GM18517 (cell line): Measurements from ENCODE around the gene PHLDB2.

ENCODE experiments used
- ATAC-seq: cut with Tn5 transposase; IDR thresholded peaks from one replicate; pipeline ENCODE4 v1.9.1; 2021; ENCODE audit warnings: mild to moderate bottlenecking, moderate library complexity; ENCODE audit not compliant: unreplicated experiment

Gene PHLDB2

GRCh38 chr3:111919370-111920065 lies 60.5 kb downstream of the PHLDB2 start:
- ATAC-seq, result no peak

- no peak for ATAC-seq
Observed at GRCh38 chr3:111921181-111921580, 62.1 kb downstream of the PHLDB2 start.

GRCh38 chr3:111923095-111923771 lies 64.2 kb downstream of the PHLDB2 start:
- ATAC-seq, result no peak

- no peak for ATAC-seq
Observed at GRCh38 chr3:111923806-111924205, 64.7 kb downstream of the PHLDB2 start.

GRCh38 chr3:111924283-111924682 lies 65.2 kb downstream of the PHLDB2 start:
- ATAC-seq, result no peak

- no peak for ATAC-seq
Observed at GRCh38 chr3:111926266-111926676, 67.2 kb downstream of the PHLDB2 start.

GRCh38 chr3:111928613-111929012 lies 69.5 kb downstream of the PHLDB2 start:
- no peak for ATAC-seq

- no peak for ATAC-seq
Observed at GRCh38 chr3:111929484-111929883, 70.4 kb downstream of the PHLDB2 start.

GRCh38 chr3:111932946-111933345 lies 73.9 kb downstream of the PHLDB2 start:
- no peak for ATAC-seq

GRCh38 chr3:111936191-111936841 lies 77.3 kb downstream of the PHLDB2 start:
- ATAC-seq, result no peak

GRCh38 chr3:111936967-111937366 lies 77.9 kb downstream of the PHLDB2 start:
- no peak for ATAC-seq

- no peak for ATAC-seq
Observed at GRCh38 chr3:111937871-111938270, 78.8 kb downstream of the PHLDB2 start.

GRCh38 chr3:111939873-111940272 lies 80.8 kb downstream of the PHLDB2 start:
- no peak for ATAC-seq

- ATAC-seq, result no peak
Observed at GRCh38 chr3:111943533-111943932, 84.5 kb downstream of the PHLDB2 start.

GRCh38 chr3:111944372-111944771 lies 85.3 kb downstream of the PHLDB2 start:
- ATAC-seq, result no peak

- ATAC-seq, result no peak
Observed at GRCh38 chr3:111947231-111947630, 88.2 kb downstream of the PHLDB2 start.

GRCh38 chr3:111948786-111949185 lies 89.7 kb downstream of the PHLDB2 start:
- no peak for ATAC-seq

GRCh38 chr3:111949712-111950111 lies 90.6 kb downstream of the PHLDB2 start:
- ATAC-seq, result no peak

GRCh38 chr3:111951032-111951431 lies 92.0 kb downstream of the PHLDB2 start:
- no peak for ATAC-seq

- ATAC-seq, result no peak
Observed at GRCh38 chr3:111952086-111952485, 93.0 kb downstream of the PHLDB2 start.

- ATAC-seq, result no peak
Observed at GRCh38 chr3:111952866-111953450, 93.9 kb downstream of the PHLDB2 start.
